H9 (cell line): ENCODE measurements around the gene DYRK3. TPM values are rescaled to one million over a fixed set of nuclear protein-coding genes. Genes with fewer than 3 reads are reported as not detected.

ENCODE experiments used
- DNase-seq: peaks from one replicate; pipeline ENCODE4 v3.0.0-alpha.2; 2017
- H2AFZ ChIP-seq: one replicate; pipeline ENCODE4 v1.6.1; 2013; ENCODE audit warnings: mild to moderate bottlenecking, low read length, control low read depth, moderate library complexity
- H2AK5ac ChIP-seq: 2 replicates; pipeline ENCODE4 v1.6.1; 2013; ENCODE audit warnings: low read length, control low read depth, mixed read lengths; ENCODE audit not compliant: insufficient read length
- H2BK120ac ChIP-seq: one replicate; pipeline ENCODE4 v1.6.1; 2013; ENCODE audit warnings: low read depth, mild to moderate bottlenecking, low read length, control low read depth, inconsistent platforms; ENCODE audit not compliant: poor library complexity, severe bottlenecking
- H2BK12ac ChIP-seq: 2 replicates; pipeline ENCODE4 v1.6.1; 2013; ENCODE audit warnings: low read length, control low read depth, mixed read lengths, low read depth; ENCODE audit not compliant: insufficient read length
- H2BK15ac ChIP-seq: 2 replicates; pipeline ENCODE4 v1.6.1; 2013; ENCODE audit warnings: low read depth, low read length, control low read depth
- H2BK20ac ChIP-seq: one replicate; pipeline ENCODE4 v1.6.1; 2013; ENCODE audit warnings: low read depth, mild to moderate bottlenecking, low read length, control low read depth, inconsistent platforms; ENCODE audit not compliant: poor library complexity, severe bottlenecking
- H2BK5ac ChIP-seq: 2 replicates; pipeline ENCODE4 v1.6.1; 2013; ENCODE audit warnings: low read length, control low read depth, mixed read lengths; ENCODE audit not compliant: insufficient read length
- H3K14ac ChIP-seq: 2 replicates; pipeline ENCODE4 v1.6.1; 2013; ENCODE audit warnings: low read length, control low read depth; ENCODE audit not compliant: insufficient read depth
- H3K18ac ChIP-seq: 2 replicates; pipeline ENCODE4 v1.6.1; 2013; ENCODE audit warnings: low read depth, mild to moderate bottlenecking, mixed read lengths, low read length, control low read depth; ENCODE audit not compliant: insufficient read length
- H3K23ac ChIP-seq: 2 replicates; pipeline ENCODE4 v1.6.1; 2013; ENCODE audit warnings: low read length, control low read depth, mixed read lengths, low read depth; ENCODE audit not compliant: insufficient read length
- H3K23me2 ChIP-seq: 2 replicates; pipeline ENCODE4 v1.6.1; 2013; ENCODE audit warnings: low read depth, mild to moderate bottlenecking, mixed read lengths, low read length, control low read depth; ENCODE audit not compliant: insufficient read length, poor library complexity, severe bottlenecking
- H3K27ac ChIP-seq: 2 replicates; pipeline ENCODE4 v1.5.1; 2013; ENCODE audit warnings: low read length, control low read depth, mixed read lengths, low read depth; ENCODE audit not compliant: insufficient read length
- H3K27me3 ChIP-seq: 2 replicates; pipeline ENCODE4 v1.6.1; 2013; ENCODE audit warnings: low read length, control low read depth, inconsistent platforms; ENCODE audit not compliant: insufficient read depth
- H3K4ac ChIP-seq: 2 replicates; pipeline ENCODE4 v1.6.1; 2013; ENCODE audit warnings: low read depth, mild to moderate bottlenecking, control low read depth, inconsistent platforms, low read length, moderate library complexity
- H3K4me1 ChIP-seq: 2 replicates; pipeline ENCODE4 v1.6.1; 2013; ENCODE audit warnings: low read length, control low read depth, inconsistent platforms; ENCODE audit not compliant: insufficient read depth
- H3K4me2 ChIP-seq: 2 replicates; pipeline ENCODE4 v1.6.1; 2013; ENCODE audit warnings: low read length, control low read depth, mixed read lengths; ENCODE audit not compliant: insufficient read length, insufficient read depth
- H3K56ac ChIP-seq: 2 replicates; pipeline ENCODE4 v1.6.1; 2013; ENCODE audit warnings: low read depth, mild to moderate bottlenecking, mixed read lengths, low read length, control low read depth; ENCODE audit not compliant: insufficient read length
- H3K79me1 ChIP-seq: 2 replicates; pipeline ENCODE4 v1.6.1; 2013; ENCODE audit warnings: low read depth, mild to moderate bottlenecking, moderate library complexity, low read length, control low read depth, inconsistent platforms; ENCODE audit not compliant: insufficient read depth, poor library complexity, severe bottlenecking
- H3K79me2 ChIP-seq: 2 replicates; pipeline ENCODE4 v1.6.1; 2013; ENCODE audit warnings: low read length, control low read depth, inconsistent platforms; ENCODE audit not compliant: insufficient read depth
- H3K9ac ChIP-seq: 2 replicates; pipeline ENCODE4 v1.6.1; 2013; ENCODE audit warnings: low read length, control low read depth, mixed read lengths; ENCODE audit not compliant: insufficient read length; ENCODE audit errors: extremely low read depth
- H3K9me3 ChIP-seq: one replicate; pipeline ENCODE4 v1.6.1; 2013; ENCODE audit warnings: low read depth, low read length, inconsistent platforms; ENCODE audit not compliant: control insufficient read depth
- H3T11ph ChIP-seq: one replicate; pipeline ENCODE4 v1.6.1; 2013; ENCODE audit warnings: mild to moderate bottlenecking, low read length, control low read depth, inconsistent platforms
- H4K20me1 ChIP-seq: one replicate; pipeline ENCODE4 v1.6.1; 2013; ENCODE audit not compliant: control insufficient read depth, insufficient read length, insufficient read depth
- H4K5ac ChIP-seq: 2 replicates; pipeline ENCODE4 v1.6.1; 2013; ENCODE audit warnings: low read depth, mild to moderate bottlenecking, mixed read lengths, low read length, control low read depth; ENCODE audit not compliant: insufficient read length
- H4K8ac ChIP-seq: replicated peaks from 2 replicates; pipeline ENCODE4 v1.6.1; 2013; ENCODE audit warnings: low read length, control low read depth, mixed read lengths, low read depth; ENCODE audit not compliant: insufficient read length
- H4K91ac ChIP-seq: 2 replicates; pipeline ENCODE4 v1.6.1; 2013; ENCODE audit warnings: low read depth, mild to moderate bottlenecking, moderate library complexity, mixed read lengths, low read length, control low read depth; ENCODE audit not compliant: insufficient read length
- H3K27ac Mint-ChIP-seq, 3 experiments: 2 replicates in 2 of 3; 3 replicates in 1 of 3; pipeline ENCODE4 v1.8.0; 2020 to 2021; ENCODE audit warnings: mixed read lengths in 3 of 3, mild to moderate bottlenecking in 1 of 3, moderate library complexity in 1 of 3
- H3K27me3 Mint-ChIP-seq: 2 replicates; pipeline ENCODE4 v1.8.0; 2021; ENCODE audit warnings: low read depth, mild to moderate bottlenecking, moderate library complexity, mixed read lengths
- H3K36me3 Mint-ChIP-seq, 3 experiments: 2 replicates in 2 of 3; 3 replicates in 1 of 3; pipeline ENCODE4 v1.8.0; 2020 to 2021; ENCODE audit warnings: low read depth in 3 of 3, mixed read lengths in 3 of 3; ENCODE audit not compliant: insufficient read depth in 1 of 3
- H3K4me1 Mint-ChIP-seq, 2 experiments: 2 replicates each; pipeline ENCODE4 v1.8.0; 2020; ENCODE audit warnings: mixed read lengths in 2 of 2
- H3K4me3 Mint-ChIP-seq, 2 experiments: 2 replicates in 1 of 2; 3 replicates in 1 of 2; pipeline ENCODE4 v1.8.0; 2020 to 2021; ENCODE audit warnings: mild to moderate bottlenecking in 2 of 2, mixed read lengths in 2 of 2, moderate library complexity in 1 of 2
- H3K9me3 Mint-ChIP-seq, 2 experiments: 2 replicates in 1 of 2; 3 replicates in 1 of 2; pipeline ENCODE4 v1.8.0; 2020; ENCODE audit warnings: mild to moderate bottlenecking in 2 of 2, mixed read lengths in 2 of 2, moderate library complexity in 1 of 2
- WGBS: extraction: QIAGEN DNeasy Blood & Tissue Kit; methylation state at CpG from one replicate; pipeline ENCODE4 v1.1.7; 2013; ENCODE audit warnings: missing lambda C conversion rate, low lambda C conversion rate, mixed read lengths; ENCODE audit not compliant: insufficient read length; ENCODE audit errors: extremely low coverage; 5-methylcytosine and 5-hydroxymethylcytosine counted together
- total RNA-seq: library from RNA; stranded (reverse); gene quantifications from 2 replicates; pipeline ENCODE4 v1.2.1, GENCODE V29; 2021
- TF ChIP-seq, protein P1 (sequence below): fragments of 200-600 bp; sonication (generic); conservative IDR thresholded peaks from 3 replicates; pipeline ENCODE4 v1.8.0; 2021; ENCODE audit warnings: antibody characterized with exemption, mild to moderate bottlenecking

The DYRK3 gene
- total RNA-seq, 1 experiment from 2014 or later: 4.7 TPM

GRCh38 chr1:206695733-206696132 lies 60.4 kb downstream of the DYRK3 start:
- H3K27me3 Mint-ChIP-seq: no peaks in the 10 kb centered on the region; the same call in 1 of the 2 replicates
- no peak overlapping the region for H2BK20ac ChIP-seq
- no peak overlapping the region for H2BK120ac ChIP-seq
- no peak overlapping the region for H3K18ac ChIP-seq
- DNase-seq: no peak
- H3K79me2 ChIP-seq: peaks cover 2% of the 10 kb centered on the region
- no peaks in the 10 kb centered on the region for H3K23me2 ChIP-seq
- H3K9me3 Mint-ChIP-seq: no peaks in the 10 kb centered on the region
- H2BK5ac ChIP-seq: no peak overlapping the region
- H3K27ac ChIP-seq: no peak overlapping the region
- no peaks in the 10 kb centered on the region for H4K20me1 ChIP-seq
- H3K27ac Mint-ChIP-seq: no peak overlapping the region
- no peaks in the 10 kb centered on the region for H3K9me3 ChIP-seq
- H2BK15ac ChIP-seq: no peak overlapping the region
- H2AFZ ChIP-seq: no peak overlapping the region
- no peak overlapping the region for H4K91ac ChIP-seq
- H3K4me3 Mint-ChIP-seq: no peak overlapping the region
- peaks cover 6% of the 10 kb centered on the region for H3K79me1 ChIP-seq
- H3K36me3 Mint-ChIP-seq: peaks cover 5 to 16% (median 14%) of the 10 kb centered on the region in 3 experiments; a peak in 6 of 7 replicates
- H3K4me2 ChIP-seq: no peak overlapping the region
- no peak overlapping the region for H2BK12ac ChIP-seq
- H3K23ac ChIP-seq: no peak overlapping the region
- no peak overlapping the region for H3K4ac ChIP-seq
- H3K9ac ChIP-seq: no peak overlapping the region
- TF ChIP-seq, protein P1, sequence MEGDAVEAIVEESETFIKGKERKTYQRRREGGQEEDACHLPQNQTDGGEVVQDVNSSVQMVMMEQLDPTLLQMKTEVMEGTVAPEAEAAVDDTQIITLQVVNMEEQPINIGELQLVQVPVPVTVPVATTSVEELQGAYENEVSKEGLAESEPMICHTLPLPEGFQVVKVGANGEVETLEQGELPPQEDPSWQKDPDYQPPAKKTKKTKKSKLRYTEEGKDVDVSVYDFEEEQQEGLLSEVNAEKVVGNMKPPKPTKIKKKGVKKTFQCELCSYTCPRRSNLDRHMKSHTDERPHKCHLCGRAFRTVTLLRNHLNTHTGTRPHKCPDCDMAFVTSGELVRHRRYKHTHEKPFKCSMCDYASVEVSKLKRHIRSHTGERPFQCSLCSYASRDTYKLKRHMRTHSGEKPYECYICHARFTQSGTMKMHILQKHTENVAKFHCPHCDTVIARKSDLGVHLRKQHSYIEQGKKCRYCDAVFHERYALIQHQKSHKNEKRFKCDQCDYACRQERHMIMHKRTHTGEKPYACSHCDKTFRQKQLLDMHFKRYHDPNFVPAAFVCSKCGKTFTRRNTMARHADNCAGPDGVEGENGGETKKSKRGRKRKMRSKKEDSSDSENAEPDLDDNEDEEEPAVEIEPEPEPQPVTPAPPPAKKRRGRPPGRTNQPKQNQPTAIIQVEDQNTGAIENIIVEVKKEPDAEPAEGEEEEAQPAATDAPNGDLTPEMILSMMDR: no peak
- no peak overlapping the region for H4K5ac ChIP-seq
- WGBS: no CpG with 5 or more reads among the region's 9 CpGs
- H4K8ac ChIP-seq: no peak overlapping the region
- no peaks in the 10 kb centered on the region for H3K27me3 ChIP-seq
- H3K4me1 ChIP-seq: peaks cover 8% of the 10 kb centered on the region; the same call in 1 of the 2 replicates
- H3K56ac ChIP-seq: no peak overlapping the region
- peaks cover 58 to 61% of the 10 kb centered on the region in 2 experiments for H3K4me1 Mint-ChIP-seq
- no peak overlapping the region for H2AK5ac ChIP-seq
- no peak overlapping the region for H3T11ph ChIP-seq
- no peak overlapping the region for H3K14ac ChIP-seq
